Measurements from ENCODE around the gene CMTM6. TPM values are rescaled to one million over a fixed set of nuclear protein-coding genes. Genes with fewer than 3 reads are reported as not detected.
A peak's percentile ranks its signal among the peaks of the same experiment; 100 is the strongest.
"Not testable (repeated sequence)": the region's sequence is repeated elsewhere in the genome, so short reads cannot be mapped to it uniquely, and the experiment has no call there.

CMTM6 gene
- total RNA-seq, 1 experiment from 2014 or later, result 43.5 TPM

GRCh38 chr3:32522682-32523081, 20.0 kb upstream of the CMTM6 start:
- no peak overlapping the region for H4K5ac ChIP-seq (ENCODE audit: insufficient read length, low read depth, low read length)
- H2BK5ac ChIP-seq (ENCODE audit: insufficient read length, low read length), result no peak overlapping the region
- H2BK20ac ChIP-seq (ENCODE audit: low read depth, low read length, poor library complexity, severe bottlenecking), result no peak overlapping the region
- no peak overlapping the region for H2BK15ac ChIP-seq (ENCODE audit: low read depth, low read length)
- no peak overlapping the region for H2AK5ac ChIP-seq (ENCODE audit: insufficient read length, low read length)
- no peak for DNase-seq
- H3K9ac ChIP-seq (ENCODE audit: extremely low read depth, insufficient read length, low read length), result no peak overlapping the region
- no peaks in the 10 kb centered on the region for H3K4me1 ChIP-seq (ENCODE audit: insufficient read depth, low read length)
- H3T11ph ChIP-seq (ENCODE audit: low read length), result no peak overlapping the region
- no peaks in the 10 kb centered on the region for H3K23me2 ChIP-seq (ENCODE audit: insufficient read length, low read depth, low read length, poor library complexity, severe bottlenecking)
- H3K56ac ChIP-seq (ENCODE audit: insufficient read length, low read depth, low read length), result no peak overlapping the region
- no peak overlapping the region for H2BK12ac ChIP-seq (ENCODE audit: insufficient read length, low read depth, low read length)
- H3K9me3 Mint-ChIP-seq, result peaks cover 0 to 5% of the 10 kb centered on the region in 2 experiments; a peak in 3 of 5 replicates
- H3K4me2 ChIP-seq (ENCODE audit: insufficient read depth, insufficient read length, low read length), result no peak overlapping the region
- no peak overlapping the region for H4K8ac ChIP-seq (replicated peaks; ENCODE audit: insufficient read length, low read depth, low read length)
- no peak overlapping the region for H3K4me3 Mint-ChIP-seq
- H3K27ac ChIP-seq (ENCODE audit: insufficient read length, low read depth, low read length), result no peak overlapping the region
- no peak overlapping the region for H3K4ac ChIP-seq (ENCODE audit: low read depth, low read length)
- H3K36me3 Mint-ChIP-seq (ENCODE audit: insufficient read depth in 1 of 3, low read depth in 3 of 3), result peaks cover 19 to 42% (median 37%) of the 10 kb centered on the region in 3 experiments
- no peak overlapping the region for H3K18ac ChIP-seq (ENCODE audit: insufficient read length, low read depth, low read length)
- TF ChIP-seq CTCF (conservative IDR thresholded peaks at IDR 0.05), result no peak
- no peaks in the 10 kb centered on the region for H4K20me1 ChIP-seq (ENCODE audit: control insufficient read depth, insufficient read depth, insufficient read length)
- no CpG with 5 or more reads among the region's 7 CpGs for WGBS (ENCODE audit: extremely low coverage, insufficient read length, low lambda C conversion rate)
- no peak overlapping the region for H2AFZ ChIP-seq (ENCODE audit: low read length)
- no peak overlapping the region for H2BK120ac ChIP-seq (ENCODE audit: low read depth, low read length, poor library complexity, severe bottlenecking)
- H3K79me1 ChIP-seq (ENCODE audit: insufficient read depth, low read depth, low read length, poor library complexity, severe bottlenecking), result no peaks in the 10 kb centered on the region
- H3K79me2 ChIP-seq (ENCODE audit: insufficient read depth, low read length), result no peaks in the 10 kb centered on the region
- no peaks in the 10 kb centered on the region for H3K4me1 Mint-ChIP-seq
- no peaks in the 10 kb centered on the region for H3K27me3 Mint-ChIP-seq (ENCODE audit: low read depth)
- peak overlapping the region in 1 of 3 experiments; percentile 5; a peak in 2 of 7 replicates for H3K27ac Mint-ChIP-seq
- H3K9me3 ChIP-seq (ENCODE audit: control insufficient read depth, low read depth, low read length), result no peaks in the 10 kb centered on the region
- H3K14ac ChIP-seq (ENCODE audit: insufficient read depth, low read length), result no peak overlapping the region
- no peaks in the 10 kb centered on the region for H3K27me3 ChIP-seq (ENCODE audit: insufficient read depth, low read length)
- no peak overlapping the region for H4K91ac ChIP-seq (ENCODE audit: insufficient read length, low read depth, low read length)
- no peak overlapping the region for H3K23ac ChIP-seq (ENCODE audit: insufficient read length, low read depth, low read length)

GRCh38 chr3:32518921-32519320, 16.3 kb upstream of the CMTM6 start:
- not testable (repeated sequence) for H2BK15ac ChIP-seq (ENCODE audit: low read depth, low read length); H4K91ac ChIP-seq (ENCODE audit: insufficient read length, low read depth, low read length); H3K4me3 Mint-ChIP-seq; H3K4ac ChIP-seq (ENCODE audit: low read depth, low read length); H3K56ac ChIP-seq (ENCODE audit: insufficient read length, low read depth, low read length); H3K79me2 ChIP-seq (ENCODE audit: insufficient read depth, low read length); H3K9ac ChIP-seq (ENCODE audit: extremely low read depth, insufficient read length, low read length); H3K27ac ChIP-seq (ENCODE audit: insufficient read length, low read depth, low read length); H2BK20ac ChIP-seq (ENCODE audit: low read depth, low read length, poor library complexity, severe bottlenecking); H2AFZ ChIP-seq (ENCODE audit: low read length); H4K20me1 ChIP-seq (ENCODE audit: control insufficient read depth, insufficient read depth, insufficient read length); H2BK120ac ChIP-seq (ENCODE audit: low read depth, low read length, poor library complexity, severe bottlenecking); H2BK5ac ChIP-seq (ENCODE audit: insufficient read length, low read length); H4K5ac ChIP-seq (ENCODE audit: insufficient read length, low read depth, low read length); H3K14ac ChIP-seq (ENCODE audit: insufficient read depth, low read length); H3K27me3 ChIP-seq (ENCODE audit: insufficient read depth, low read length); H3K23ac ChIP-seq (ENCODE audit: insufficient read length, low read depth, low read length); H3T11ph ChIP-seq (ENCODE audit: low read length); H3K23me2 ChIP-seq (ENCODE audit: insufficient read length, low read depth, low read length, poor library complexity, severe bottlenecking); H3K4me1 ChIP-seq (ENCODE audit: insufficient read depth, low read length); H3K79me1 ChIP-seq (ENCODE audit: insufficient read depth, low read depth, low read length, poor library complexity, severe bottlenecking); DNase-seq; H2BK12ac ChIP-seq (ENCODE audit: insufficient read length, low read depth, low read length); H3K18ac ChIP-seq (ENCODE audit: insufficient read length, low read depth, low read length); H3K4me2 ChIP-seq (ENCODE audit: insufficient read depth, insufficient read length, low read length); H2AK5ac ChIP-seq (ENCODE audit: insufficient read length, low read length); H4K8ac ChIP-seq (replicated peaks; ENCODE audit: insufficient read length, low read depth, low read length); H3K27ac Mint-ChIP-seq; H3K27me3 Mint-ChIP-seq (ENCODE audit: low read depth); H3K9me3 Mint-ChIP-seq; H3K9me3 ChIP-seq (ENCODE audit: control insufficient read depth, low read depth, low read length); H3K4me1 Mint-ChIP-seq
- H3K36me3 Mint-ChIP-seq (ENCODE audit: insufficient read depth in 1 of 3, low read depth in 3 of 3), result peaks cover 5 to 12% (median 5%) of the 10 kb centered on the region in 3 experiments
- WGBS (ENCODE audit: extremely low coverage, insufficient read length, low lambda C conversion rate), result no CpG with 5 or more reads among the region's 5 CpGs
